NT2/D1 (cell line): ENCODE results near the gene CLCA2.

Source experiments
- SUZ12 ChIP-seq: IDR thresholded peaks from 2 replicates; pipeline ENCODE4 v1.6.1; 2011; ENCODE audit not compliant: insufficient read length, insufficient read depth; ENCODE audit errors: extremely low read depth
- YY1 ChIP-seq: IDR thresholded peaks from 2 replicates; pipeline ENCODE4 v1.6.1; 2011; ENCODE audit not compliant: insufficient read length, insufficient read depth

GRCh38 chr1:86389307-86389706 lies 34.7 kb upstream of the CLCA2 start:
- TF ChIP-seq YY1 (no peak), SUZ12 (no peak)
